Measurements from ENCODE around the gene KBTBD3. TPM values are rescaled to one million over a fixed set of nuclear protein-coding genes. Genes with fewer than 3 reads are reported as not detected.
A peak's percentile ranks its signal among the peaks of the same experiment; 100 is the strongest.

Gene KBTBD3
- total RNA-seq, 1 experiment from 2014 or later = 5.6 TPM

- no peaks in the 10 kb centered on the region for H3K9me3 Mint-ChIP-seq (ENCODE audit: unreplicated experiment)
- no peak for TF ChIP-seq CTCF (IDR thresholded peaks at IDR 0.05; ENCODE audit: insufficient read depth in 1 of 2, low read depth in 1 of 2, low read length in 1 of 2, severe bottlenecking in 1 of 2, unreplicated experiment in 1 of 2)
- CTCF ChIA-PET = interaction anchor here (2.1 kb wide), 1 partner anchor 70 kb away, joined by 6 read pairs; no protein-coding TSS in a partner anchor
- Histone ChIP-seq H3K27me3 (replicated peaks; ENCODE audit: control insufficient read depth, insufficient read depth, low read length) (no peaks in the 10 kb centered on the region), H3K9me3 (no peaks in the 10 kb centered on the region), H3K4me1 (peaks cover 6% of the 10 kb centered on the region), H3K4me3 (ENCODE audit: low read depth, low read length) (no peak overlapping the region), H3K36me3 (ENCODE audit: control insufficient read depth, insufficient read depth, low read length) (no peaks in the 10 kb centered on the region; the same call in 1 of the 2 replicates)
- POLR2A ChIA-PET = interaction anchor here (1.5 kb wide), 1 partner anchor 9 kb away, joined by 4 read pairs; the partner anchor contains the start of genes AASDHPPT and KBTBD3
- peaks cover 69% of the 10 kb centered on the region for H3K36me3 Mint-ChIP-seq (ENCODE audit: insufficient read depth, unreplicated experiment)
- H3K4me1 Mint-ChIP-seq (ENCODE audit: low read depth, unreplicated experiment) = peaks cover 25% of the 10 kb centered on the region
- intact Hi-C loops (cut with micrococcal nuclease; ENCODE audit: unreplicated experiment) = loop anchor here (5.0 kb wide), 2 partner anchors 191 to 631 kb away; no protein-coding TSS in a partner anchor
- DNase-seq = no peak
- peak overlapping the region; percentile 10 for H3K27ac Mint-ChIP-seq (ENCODE audit: unreplicated experiment)
- H3K4me3 Mint-ChIP-seq (ENCODE audit: unreplicated experiment) = no peak overlapping the region
- no peaks in the 10 kb centered on the region for H3K27me3 Mint-ChIP-seq (ENCODE audit: insufficient read depth, unreplicated experiment)
- BruUV-seq (replicated peaks) = no TSS peak
Observed at GRCh38 chr11:106086135-106086534, 9.0 kb upstream of the KBTBD3 start.

DNA sequence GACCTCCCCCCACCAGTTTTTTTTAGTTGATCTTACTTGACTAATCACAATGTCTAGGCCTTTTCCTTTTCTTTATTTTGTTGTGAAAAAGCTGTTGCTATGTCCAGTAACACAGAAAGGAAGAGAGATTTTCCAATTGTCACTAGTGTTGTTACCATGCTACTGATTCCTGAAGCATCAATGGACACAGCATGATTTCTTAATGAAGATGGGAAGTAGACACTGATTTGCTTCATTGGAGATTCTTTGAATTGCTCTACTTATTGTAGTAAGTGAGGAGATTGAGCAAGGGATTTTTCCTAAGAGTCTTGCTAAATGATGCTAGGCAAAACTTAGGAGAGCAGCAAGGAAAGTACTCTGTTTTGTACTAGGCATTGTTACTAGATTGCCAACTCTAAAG lies 4.9 kb upstream of the KBTBD3 start:
- DNase-seq = no peak
- Mint-ChIP-seq H3K36me3 (ENCODE audit: insufficient read depth, unreplicated experiment) (peaks cover 77% of the 10 kb centered on the region), H3K27ac (ENCODE audit: unreplicated experiment) (no peak overlapping the region), H3K4me1 (ENCODE audit: low read depth, unreplicated experiment) (peaks cover 8% of the 10 kb centered on the region), H3K27me3 (ENCODE audit: insufficient read depth, unreplicated experiment) (no peaks in the 10 kb centered on the region), H3K4me3 (ENCODE audit: unreplicated experiment) (no peak overlapping the region), H3K9me3 (ENCODE audit: unreplicated experiment) (no peaks in the 10 kb centered on the region)
- peaks cover 10% of the 10 kb centered on the region for H3K4me1 ChIP-seq
- intact Hi-C loops (cut with micrococcal nuclease; ENCODE audit: unreplicated experiment) = no loop called here
- H3K36me3 ChIP-seq (ENCODE audit: control insufficient read depth, insufficient read depth, low read length) = peaks cover 2% of the 10 kb centered on the region; the same call in 1 of the 2 replicates
- H3K27me3 ChIP-seq (replicated peaks; ENCODE audit: control insufficient read depth, insufficient read depth, low read length) = no peaks in the 10 kb centered on the region
- ChIA-PET CTCF (no interaction called here), POLR2A (no interaction called here)
- no peak for TF ChIP-seq CTCF (IDR thresholded peaks at IDR 0.05; ENCODE audit: insufficient read depth in 1 of 2, low read depth in 1 of 2, low read length in 1 of 2, severe bottlenecking in 1 of 2, unreplicated experiment in 1 of 2)
- H3K9me3 ChIP-seq = no peaks in the 10 kb centered on the region
- no TSS peak for BruUV-seq (replicated peaks)
- no peak overlapping the region for H3K4me3 ChIP-seq (ENCODE audit: low read depth, low read length)

GRCh38 chr11:106077609-106078455 lies 685 bp upstream of the KBTBD3 start, which contains the start of gene AASDHPPT:
Gene AASDHPPT, plus strand, starts transcription at chr11:106077662. Its CDS starts 49 bp downstream, at chr11:106077711.
- intact Hi-C loops (cut with micrococcal nuclease; ENCODE audit: unreplicated experiment) = loop anchor here (1.0 to 10.0 kb wide), 5 partner anchors 56 to 1377 kb away; partner anchors contain the start of genes CWF19L2 and MSANTD4
- 0 out of 2 replicates have a peak, but pooled peaks cover 2% of the 10 kb centered on the region for H3K36me3 ChIP-seq (ENCODE audit: control insufficient read depth, insufficient read depth, low read length)
- peaks cover 18% of the 10 kb centered on the region for H3K4me1 Mint-ChIP-seq (ENCODE audit: low read depth, unreplicated experiment)
- CTCF ChIA-PET = interaction anchor here (0.6 to 1.6 kb wide), 4 partner anchors 9 to 1008 kb away, joined by 3 to 6 read pairs (median 3); no protein-coding TSS in a partner anchor
- peaks cover 19% of the 10 kb centered on the region for H3K4me1 ChIP-seq
- no peaks in the 10 kb centered on the region for H3K27me3 ChIP-seq (replicated peaks; ENCODE audit: control insufficient read depth, insufficient read depth, low read length)
- DNase-seq = peak in 1 of 2 experiments; percentile 43
- H3K27ac Mint-ChIP-seq (ENCODE audit: unreplicated experiment) = peak within 1 kb of the TSS; percentile 94
- peak in 1 of 2 experiments; percentile 18 for TF ChIP-seq CTCF (IDR thresholded peaks at IDR 0.05; ENCODE audit: insufficient read depth in 1 of 2, low read depth in 1 of 2, low read length in 1 of 2, severe bottlenecking in 1 of 2, unreplicated experiment in 1 of 2)
- peak within 1 kb of the TSS; percentile 94 for H3K4me3 Mint-ChIP-seq (ENCODE audit: unreplicated experiment)
- no peaks in the 10 kb centered on the region for H3K9me3 Mint-ChIP-seq (ENCODE audit: unreplicated experiment)
- H3K4me3 ChIP-seq (ENCODE audit: low read depth, low read length) = peak within 1 kb of the TSS; percentile 99
- TSS peak; percentile 40 for BruUV-seq (replicated peaks)
- POLR2A ChIA-PET = interaction anchor here (0.6 to 1.0 kb wide), 7 partner anchors 9 to 1380 kb away, joined by 3 to 6 read pairs (median 3); partner anchors contain the start of gene CWF19L2
- no peaks in the 10 kb centered on the region for H3K9me3 ChIP-seq
- H3K27me3 Mint-ChIP-seq (ENCODE audit: insufficient read depth, unreplicated experiment) = no peaks in the 10 kb centered on the region
- H3K36me3 Mint-ChIP-seq (ENCODE audit: insufficient read depth, unreplicated experiment) = peaks cover 43% of the 10 kb centered on the region

Data from Caco-2 (cell line).